Activated T-cell treated with anti-CD3 and anti-CD28 coated beads for 48 hours (primary cell): ENCODE data around the gene MRPS26.
"Not testable (repeated sequence)": the region's sequence is repeated elsewhere in the genome, so short reads cannot be mapped to it uniquely, and the experiment has no call there.

Experiments used
- DNase-seq: peaks from one replicate; pipeline ENCODE4 v3.0.0-alpha.2; 2020; ENCODE audit warnings: low read depth

MRPS26 gene

DNA sequence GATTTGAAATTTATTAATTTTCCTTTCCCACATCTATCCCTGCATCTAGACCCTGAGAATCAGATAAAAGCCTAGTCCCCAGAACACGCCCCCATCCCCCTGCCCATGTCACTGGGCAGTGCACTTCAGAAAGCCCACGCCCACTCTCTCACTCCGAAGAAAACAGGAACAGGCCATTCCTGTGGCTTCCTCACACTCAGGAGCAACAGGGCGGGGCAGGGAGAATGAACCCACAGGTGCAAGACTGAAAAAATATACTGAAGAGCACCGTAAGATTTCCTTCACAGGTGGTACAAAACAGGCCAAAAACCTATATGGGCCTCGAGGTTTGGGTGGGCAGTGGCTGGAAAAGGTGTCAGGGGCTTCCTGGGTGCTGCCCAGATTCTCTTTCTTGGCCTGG, 29.0 kb downstream of the MRPS26 start:
- no peak for DNase-seq

GRCh38 chr20:3075315-3075714, 29.5 kb downstream of the MRPS26 start:
- DNase-seq, result not testable (repeated sequence)

DNA sequence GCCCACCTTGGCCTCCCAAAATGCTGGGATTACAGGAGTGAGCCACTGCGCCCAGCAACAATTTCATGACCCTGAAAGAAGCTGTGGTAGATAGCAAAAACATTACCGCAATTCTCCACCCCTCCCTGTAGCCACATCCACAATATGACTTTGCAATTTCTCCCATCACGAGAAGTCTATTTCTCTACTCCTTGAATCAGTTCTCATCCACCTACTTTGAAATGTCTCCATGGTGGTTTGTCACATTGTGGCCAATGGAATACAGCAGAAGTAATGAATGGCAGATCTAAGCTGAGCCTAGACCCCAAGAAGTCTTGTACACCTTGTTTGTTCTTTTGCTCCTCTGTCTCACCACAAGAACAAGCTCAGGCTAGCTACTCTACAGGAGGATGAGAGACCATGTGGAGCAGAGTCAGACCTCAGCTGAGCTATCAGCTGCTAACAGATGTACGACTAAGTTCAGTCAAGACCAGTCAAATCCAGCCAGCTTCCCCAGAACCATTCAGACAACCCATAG, 31.8 kb downstream of the MRPS26 start:
- no peak for DNase-seq

GRCh38 chr20:3080939-3081388, 35.1 kb downstream of the MRPS26 start:
- DNase-seq, result no peak

GRCh38 chr20:3081641-3082040, 35.8 kb downstream of the MRPS26 start:
- DNase-seq, result no peak

DNA sequence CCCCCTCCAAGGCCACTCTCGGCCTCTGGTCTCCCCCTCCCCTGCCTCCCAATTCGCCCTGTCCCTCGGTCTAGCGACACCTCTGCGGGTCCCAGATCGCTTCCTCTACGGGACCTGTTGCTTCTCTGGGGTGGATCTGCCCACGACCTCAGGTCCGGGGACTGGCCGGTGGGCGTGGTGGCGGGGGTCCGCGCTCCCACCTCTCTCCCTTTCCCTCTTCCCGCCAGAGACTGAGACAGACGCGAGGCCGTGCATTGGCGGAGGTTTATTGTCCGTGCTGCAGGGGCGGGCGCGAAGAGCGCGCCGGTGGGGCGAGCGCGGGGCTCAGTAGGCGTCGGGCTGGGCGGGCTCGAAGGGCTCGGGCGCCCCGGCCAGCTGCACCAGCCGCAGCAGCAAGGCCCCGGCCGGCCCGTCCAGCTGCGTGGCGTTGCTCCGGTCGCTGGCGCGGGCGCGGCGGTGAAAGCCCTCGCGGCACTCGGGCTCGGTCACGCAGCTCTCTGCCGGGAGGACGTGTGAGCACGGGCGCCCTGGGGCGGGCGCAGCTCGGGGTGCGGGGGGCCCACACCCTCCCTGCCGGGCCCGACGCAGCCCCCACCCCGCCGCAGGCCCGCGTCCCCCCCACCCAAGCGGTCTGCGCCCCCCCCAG, 36.6 kb downstream of the MRPS26 start:
- no peak for DNase-seq

- DNase-seq, result no peak
These were observed 37.4 kb downstream of the MRPS26 start for GRCh38 chr20:3082955-3083952.

- no peak for DNase-seq
These were observed 38.6 kb downstream of the MRPS26 start, which contains the start of gene AVP for GRCh38 chr20:3084283-3084985. Gene AVP, minus strand, starts transcription at chr20:3084724. Its CDS starts 50 bp downstream, at chr20:3084674.

- no peak for DNase-seq
These were observed 39.1 kb downstream of the MRPS26 start for GRCh38 chr20:3084986-3085360.

- no peak for DNase-seq
These were observed 39.8 kb downstream of the MRPS26 start for GRCh38 chr20:3085571-3086072.

- DNase-seq, result no peak
These were observed 42.2 kb downstream of the MRPS26 start for GRCh38 chr20:3088031-3088430.

DNA sequence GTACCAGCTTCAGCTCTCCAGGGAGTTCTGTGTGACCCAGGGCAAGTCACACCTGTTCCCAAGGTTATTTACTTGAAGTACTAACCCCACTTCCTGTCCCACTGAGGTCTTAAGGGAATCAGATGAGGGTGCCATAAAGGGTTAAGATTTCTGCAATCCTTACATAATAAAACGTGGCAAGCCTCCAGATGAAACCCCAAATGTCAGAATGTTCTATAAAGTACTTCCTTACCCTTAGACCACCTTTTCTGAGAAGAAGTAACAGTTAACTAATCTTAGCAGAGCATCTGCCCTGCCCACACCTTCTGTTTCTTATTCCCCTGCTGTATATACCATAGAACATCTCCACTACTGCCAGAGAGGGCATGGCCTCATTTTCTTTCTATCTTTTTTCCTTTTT, 44.7 kb downstream of the MRPS26 start:
- no peak for DNase-seq

DNA sequence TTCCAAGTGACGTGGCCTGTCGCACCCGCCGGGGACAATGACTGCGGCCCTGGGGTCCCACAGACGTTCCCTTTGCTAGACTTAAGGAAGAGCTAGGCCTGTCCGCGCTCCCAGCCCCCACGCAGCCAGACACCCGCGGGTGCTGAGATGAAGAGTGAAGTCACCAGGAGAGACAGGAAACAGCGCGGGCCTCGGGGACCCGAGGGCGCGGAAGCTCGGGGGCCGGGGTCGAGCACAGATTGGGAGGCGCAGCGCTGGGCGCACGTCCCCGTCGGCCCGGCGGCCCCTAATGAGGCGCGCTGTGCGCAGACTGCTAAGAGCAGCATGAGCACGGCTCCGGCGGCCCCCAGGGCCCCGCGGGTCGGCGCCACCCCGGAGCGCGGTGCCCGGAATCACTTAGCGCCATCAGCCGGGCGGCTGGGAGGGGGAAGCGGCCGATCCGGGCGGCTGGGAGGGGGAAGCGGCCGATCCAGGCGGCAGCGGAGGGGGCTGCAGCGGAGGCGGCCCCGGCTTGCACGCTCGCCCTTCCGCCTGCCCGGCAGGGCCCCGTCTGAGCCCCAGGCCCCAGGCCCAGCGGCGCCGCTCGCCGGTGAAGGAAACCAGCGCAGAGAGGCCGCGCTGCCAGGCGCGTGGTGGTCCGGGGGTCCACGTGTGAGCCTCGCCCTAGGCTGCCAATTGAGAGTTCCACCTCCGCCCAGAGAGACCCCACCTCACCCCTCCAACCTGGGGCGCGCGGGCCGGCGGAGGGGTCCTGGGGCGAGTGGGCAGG, 46.9 kb downstream of the MRPS26 start:
- peak; percentile 38 for DNase-seq

DNA sequence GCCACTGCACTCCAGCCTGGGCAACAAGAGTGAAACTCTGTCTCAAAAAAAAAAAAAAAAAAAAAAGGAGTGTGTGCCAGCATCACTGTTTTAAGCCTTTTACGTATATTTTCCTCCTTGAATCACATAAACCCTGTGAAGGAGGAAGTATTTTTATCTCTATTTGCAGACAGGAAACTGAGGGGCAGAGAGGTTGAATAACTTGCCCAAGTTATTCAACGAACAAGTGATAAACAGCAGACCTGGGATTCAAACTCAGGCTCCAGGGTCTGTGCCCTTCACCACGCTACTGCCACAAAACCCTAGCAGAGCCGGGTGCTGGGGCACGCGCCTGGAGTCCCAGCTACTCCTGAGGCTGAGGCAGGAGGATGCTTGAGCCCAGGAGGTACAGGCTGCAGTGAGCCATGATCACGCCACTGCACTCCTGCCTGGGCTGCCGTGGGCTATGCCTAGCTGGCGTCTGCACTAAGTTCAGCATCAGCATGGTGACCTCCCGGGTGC, 48.1 kb downstream of the MRPS26 start:
- no peak for DNase-seq

DNA sequence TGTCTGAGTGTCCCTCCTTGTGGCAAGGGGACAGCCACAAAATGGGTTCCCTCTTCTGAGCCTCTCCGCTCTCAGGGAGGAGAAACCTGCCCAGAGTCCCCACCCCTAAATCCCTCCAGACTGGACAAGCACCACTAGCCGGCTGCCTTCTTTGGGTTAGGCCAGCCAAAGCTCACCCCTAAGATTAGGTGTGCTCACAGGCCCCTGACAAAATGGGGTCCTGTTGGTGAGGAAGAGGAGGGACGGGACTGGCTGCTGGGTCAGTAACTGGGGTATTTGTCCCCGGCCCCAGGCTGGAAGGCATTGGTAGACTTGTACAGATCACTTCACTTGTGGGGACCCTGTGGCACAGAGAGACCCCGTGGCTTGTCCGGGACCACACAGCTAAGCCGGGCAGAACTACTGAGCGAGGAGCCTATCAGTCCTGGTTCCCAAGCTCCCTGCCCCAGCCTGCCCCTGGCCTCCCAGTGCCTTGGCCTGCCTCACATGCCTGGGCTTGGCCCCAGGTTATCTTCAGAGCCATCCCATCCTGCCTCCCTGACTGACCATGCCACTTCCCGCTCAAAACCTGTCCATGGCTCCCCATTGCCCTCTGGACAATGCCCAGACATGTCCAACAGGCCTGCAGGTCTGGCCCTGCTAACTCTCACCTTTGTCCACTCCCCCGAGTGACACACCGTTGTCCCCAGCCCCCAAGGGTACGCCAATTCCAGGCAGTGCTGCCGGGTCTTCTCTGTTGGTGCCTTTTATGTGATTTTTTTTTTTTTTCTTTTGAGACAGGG, 49.2 kb downstream of the MRPS26 start:
- DNase-seq, result no peak
